Mesenchymal stem cell (in vitro differentiated cells and primary cell): Measurements from ENCODE around the gene RAE1.
A peak's percentile ranks its signal among the peaks of the same experiment; 100 is the strongest.

Experiments used
- DNase-seq: peaks from one replicate; pipeline ENCODE4 v3.0.0-alpha.2; 2013
- H2AFZ ChIP-seq: one replicate; pipeline ENCODE4 v1.6.1; 2013; ENCODE audit warnings: low read depth, mild to moderate bottlenecking, control low read depth, inconsistent platforms, low read length, moderate library complexity
- H2AK5ac ChIP-seq: 2 replicates; pipeline ENCODE4 v1.6.1; 2013; ENCODE audit warnings: low read length, moderate library complexity, mild to moderate bottlenecking, inconsistent platforms; ENCODE audit not compliant: severe bottlenecking
- H2BK120ac ChIP-seq: one replicate; pipeline ENCODE4 v1.6.1; 2013; ENCODE audit warnings: low read depth, mild to moderate bottlenecking, inconsistent platforms, low read length, moderate library complexity
- H2BK12ac ChIP-seq, 2 experiments: one replicate each; pipeline ENCODE4 v1.6.1; 2013; ENCODE audit warnings: inconsistent platforms in 2 of 2, low read length in 2 of 2, mild to moderate bottlenecking in 2 of 2, moderate library complexity in 2 of 2, control low read depth in 1 of 2
- H2BK15ac ChIP-seq: one replicate; pipeline ENCODE4 v1.6.1; 2013; ENCODE audit warnings: mild to moderate bottlenecking, low read depth, inconsistent platforms; ENCODE audit not compliant: poor library complexity, severe bottlenecking
- H2BK5ac ChIP-seq: 2 replicates; pipeline ENCODE4 v1.6.1; 2013; ENCODE audit warnings: low read depth, mild to moderate bottlenecking, low read length, control low read depth, inconsistent platforms; ENCODE audit not compliant: poor library complexity, severe bottlenecking
- H3K14ac ChIP-seq, 2 experiments: one replicate each; pipeline ENCODE4 v1.6.1; 2013; ENCODE audit warnings: inconsistent platforms in 2 of 2, low read length in 2 of 2, control low read depth in 1 of 2, mild to moderate bottlenecking in 1 of 2, moderate library complexity in 1 of 2
- H3K18ac ChIP-seq, 2 experiments: one replicate each; pipeline ENCODE4 v1.6.1; 2013; ENCODE audit warnings: inconsistent platforms in 2 of 2, low read length in 2 of 2, control low read depth in 1 of 2, low read depth in 1 of 2, mild to moderate bottlenecking in 1 of 2
- H3K23ac ChIP-seq, 2 experiments: one replicate each; pipeline ENCODE4 v1.6.1; 2013; ENCODE audit warnings: inconsistent platforms in 2 of 2, low read length in 2 of 2, mild to moderate bottlenecking in 2 of 2, moderate library complexity in 2 of 2, control low read depth in 1 of 2
- H3K27ac ChIP-seq: 2 replicates; pipeline ENCODE4 v1.5.1; 2013; ENCODE audit warnings: mild to moderate bottlenecking, moderate library complexity, low read length, control low read depth, inconsistent platforms; ENCODE audit not compliant: poor library complexity, severe bottlenecking
- H3K27me3 ChIP-seq, 2 experiments: 2 replicates each; pipeline versions ENCODE4 v1.6.1 to v1.7.0; 2013; ENCODE audit warnings: low read length in 2 of 2, mild to moderate bottlenecking in 2 of 2, moderate library complexity in 2 of 2, control low read depth in 1 of 2, inconsistent platforms in 1 of 2; ENCODE audit not compliant: control insufficient read depth in 1 of 2, insufficient read depth in 1 of 2
- H3K36me3 ChIP-seq, 2 experiments: 2 replicates each; pipeline versions ENCODE4 v1.6.1 to v1.7.0; 2013; ENCODE audit warnings: low read length in 2 of 2, control low read depth in 1 of 2, inconsistent platforms in 1 of 2, low read depth in 1 of 2, mild to moderate bottlenecking in 1 of 2; ENCODE audit not compliant: insufficient read depth in 2 of 2, control insufficient read depth in 1 of 2
- H3K4ac ChIP-seq, 2 experiments: one replicate each; pipeline ENCODE4 v1.6.1; 2013; ENCODE audit warnings: inconsistent platforms in 2 of 2, low read length in 2 of 2, mild to moderate bottlenecking in 2 of 2, moderate library complexity in 2 of 2, control low read depth in 1 of 2, low read depth in 1 of 2
- H3K4me1 ChIP-seq: 2 replicates; pipeline ENCODE4 v1.6.1; 2013; ENCODE audit warnings: low read depth, low read length, control low read depth; ENCODE audit not compliant: control insufficient read depth, insufficient read depth
- H3K4me2 ChIP-seq: 2 replicates; pipeline ENCODE4 v1.6.1; 2013; ENCODE audit warnings: low read length, mild to moderate bottlenecking, inconsistent platforms; ENCODE audit not compliant: poor library complexity, severe bottlenecking
- H3K4me3 ChIP-seq, 2 experiments: 2 replicates each; pipeline versions ENCODE4 v1.5.1 to v1.7.0; 2013; ENCODE audit warnings: low read length in 2 of 2, mild to moderate bottlenecking in 2 of 2, control low read depth in 1 of 2, low read depth in 1 of 2; ENCODE audit not compliant: insufficient read depth in 1 of 2
- H3K79me1 ChIP-seq: replicated peaks from 2 replicates; pipeline ENCODE4 v1.6.1; 2013; ENCODE audit warnings: mild to moderate bottlenecking, control low read depth, low read length, inconsistent platforms; ENCODE audit not compliant: poor library complexity, severe bottlenecking
- H3K9ac ChIP-seq: 2 replicates; pipeline ENCODE4 v1.7.0; 2013; ENCODE audit warnings: mild to moderate bottlenecking, low read length, moderate library complexity
- H3K9me3 ChIP-seq: 2 replicates; pipeline ENCODE4 v1.7.0; 2013; ENCODE audit warnings: mild to moderate bottlenecking, low read length; ENCODE audit not compliant: control insufficient read depth
- H4K8ac ChIP-seq: one replicate; pipeline ENCODE4 v1.6.1; 2013; ENCODE audit warnings: inconsistent platforms, mild to moderate bottlenecking, low read length, moderate library complexity
- H4K91ac ChIP-seq: one replicate; pipeline ENCODE4 v1.6.1; 2013; ENCODE audit warnings: mild to moderate bottlenecking, low read length, inconsistent platforms
- WGBS: methylation state at CpG from one replicate; pipeline ENCODE4 v1.1.7; 2013; ENCODE audit warnings: mixed read lengths; 5-methylcytosine and 5-hydroxymethylcytosine counted together

Gene RAE1

DNA sequence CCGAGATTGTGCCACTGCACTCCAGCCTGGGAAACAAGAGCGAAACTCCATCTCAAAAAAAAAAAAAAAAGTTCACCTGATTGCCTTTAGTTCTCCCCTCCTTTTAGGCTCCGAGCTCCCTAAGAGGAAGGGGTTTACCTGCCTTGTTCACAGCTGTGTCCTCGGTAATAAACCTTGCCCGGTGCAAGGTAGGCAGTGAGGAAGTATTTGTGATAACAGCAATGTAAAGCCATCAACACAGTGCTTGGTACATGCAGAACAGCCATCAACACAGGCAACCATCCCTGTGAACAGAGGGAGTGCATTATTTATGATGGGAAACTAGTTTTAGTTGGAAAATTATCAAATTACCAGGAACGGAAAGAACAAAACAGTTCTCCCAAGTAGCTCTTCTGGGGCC, 23.2 kb upstream of the RAE1 start:
- 92% methylated on average over 5 of the region's 6 CpGs for WGBS

DNA sequence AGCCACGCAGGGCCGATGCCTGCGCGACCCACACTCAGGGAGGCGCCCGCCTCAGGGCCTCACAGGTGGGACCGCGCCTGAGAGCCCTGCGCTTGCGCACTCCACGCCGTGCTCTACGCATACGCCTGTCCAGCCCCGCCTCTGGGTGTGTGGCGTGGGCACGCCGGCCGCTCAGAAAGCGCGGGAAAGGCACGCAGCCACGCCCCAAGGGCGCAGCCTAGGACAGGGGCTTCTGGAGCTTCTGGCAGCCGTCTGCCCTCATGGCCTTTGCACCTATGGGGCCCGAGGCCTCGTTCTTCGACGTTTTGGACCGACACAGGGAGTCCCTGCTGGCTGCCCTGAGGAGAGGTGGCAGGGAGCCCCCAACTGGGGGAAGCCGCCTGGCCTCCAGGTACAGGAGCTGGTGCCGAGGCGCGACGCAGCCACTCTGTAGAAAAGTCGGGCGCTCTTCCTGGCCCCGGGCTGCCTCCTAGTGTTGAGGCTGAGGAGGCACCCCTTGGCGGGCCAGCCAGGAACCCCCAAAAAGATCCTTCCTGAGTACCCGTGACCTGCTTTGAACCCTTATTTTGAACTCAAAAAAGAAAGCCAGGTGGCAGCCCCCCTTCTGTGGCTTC, 21.3 kb upstream of the RAE1 start, which contains the start of gene SPO11:
Gene SPO11 (plus strand): TSS at position 196 of the 614 bp plus-strand sequence. CDS start 65 bp downstream, at position 261.
- Histone ChIP-seq H3K79me1 (no peaks in the 10 kb centered on the region), H3K4me3 (no peak within 1 kb of the TSS), H3K4me2 (no peak within 1 kb of the TSS), H3K9ac (peak within 1 kb of the TSS; percentile 66), H3K27me3 (peaks cover 22 to 39% of the 10 kb centered on the region in 2 experiments), H2BK12ac (no peak within 1 kb of the TSS), H2AFZ (no peak within 1 kb of the TSS), H3K4ac (no peak within 1 kb of the TSS), H3K18ac (no peak within 1 kb of the TSS), H2BK5ac (no peak within 1 kb of the TSS), H3K36me3 (no peaks in the 10 kb centered on the region), H3K23ac (no peak within 1 kb of the TSS), H3K14ac (peak within 1 kb of the TSS in 1 of 2 experiments; percentile 88), H2AK5ac (no peak within 1 kb of the TSS), H2BK120ac (no peak within 1 kb of the TSS), H2BK15ac (no peak within 1 kb of the TSS), H3K27ac (no peak within 1 kb of the TSS), H3K9me3 (no peaks in the 10 kb centered on the region), H4K91ac (no peak within 1 kb of the TSS), H4K8ac (no peak within 1 kb of the TSS), H3K4me1 (peaks cover 1% of the 10 kb centered on the region)
- 71% methylated on average over 40 of the region's 40 CpGs for WGBS
- no peak for DNase-seq

More for the DNA sequence above, 23.2 kb upstream of the RAE1 start:
- no peak overlapping the region for H3K4ac ChIP-seq
- H3K4me2 ChIP-seq, result no peak overlapping the region
- H3K9ac ChIP-seq, result no peak overlapping the region
- no peak overlapping the region for H2BK12ac ChIP-seq
- peaks cover 5% of the 10 kb centered on the region for H3K4me1 ChIP-seq
- no peak overlapping the region for H2BK5ac ChIP-seq
- peaks cover 29 to 45% of the 10 kb centered on the region in 2 experiments for H3K27me3 ChIP-seq
- H3K23ac ChIP-seq, result no peak overlapping the region
- no peak overlapping the region for H2AK5ac ChIP-seq
- no peak overlapping the region for H2BK120ac ChIP-seq
- no peak for DNase-seq
- H4K8ac ChIP-seq, result no peak overlapping the region
- no peak overlapping the region for H2AFZ ChIP-seq
- no peak overlapping the region for H3K18ac ChIP-seq
- no peaks in the 10 kb centered on the region for H3K79me1 ChIP-seq
- no peak overlapping the region for H2BK15ac ChIP-seq
- no peak overlapping the region for H3K27ac ChIP-seq
- H3K9me3 ChIP-seq, result no peaks in the 10 kb centered on the region
- no peak overlapping the region for H3K4me3 ChIP-seq
- no peak overlapping the region for H4K91ac ChIP-seq
- no peaks in the 10 kb centered on the region for H3K36me3 ChIP-seq
- no peak overlapping the region for H3K14ac ChIP-seq

DNA sequence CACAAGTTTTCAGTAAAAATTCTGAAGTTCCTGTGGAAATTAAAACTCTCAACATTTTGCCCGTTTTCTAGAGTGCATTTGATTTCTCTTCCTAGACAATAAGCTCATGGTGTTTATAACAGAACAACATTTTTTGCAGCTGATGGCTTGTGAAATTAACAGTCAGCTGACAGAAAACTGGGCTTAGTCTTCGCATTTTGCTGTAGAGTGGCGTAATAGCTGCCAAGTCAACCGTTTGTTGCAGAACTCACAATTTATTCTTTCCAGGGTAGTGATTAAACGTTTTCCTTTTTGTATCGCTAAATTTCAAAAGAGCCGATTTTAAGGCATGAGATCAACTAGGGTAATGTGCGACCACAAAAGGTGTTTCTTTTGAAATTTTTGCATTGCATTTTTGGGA, 20.1 kb upstream of the RAE1 start:
- no peak overlapping the region for H4K91ac ChIP-seq
- no peak overlapping the region for H3K4me3 ChIP-seq
- H2BK12ac ChIP-seq, result no peak overlapping the region
- H2AFZ ChIP-seq, result no peak overlapping the region
- H3K14ac ChIP-seq, result no peak overlapping the region
- peaks cover 1% of the 10 kb centered on the region for H3K4me1 ChIP-seq
- peaks cover 18 to 32% of the 10 kb centered on the region in 2 experiments for H3K27me3 ChIP-seq
- no peak overlapping the region for H3K23ac ChIP-seq
- DNase-seq, result no peak
- no peak overlapping the region for H3K4me2 ChIP-seq
- 83% methylated on average over 7 of the region's 8 CpGs for WGBS
- H3K9ac ChIP-seq, result peak overlapping the region; percentile 66
- no peak overlapping the region for H3K27ac ChIP-seq
- no peak overlapping the region for H3K4ac ChIP-seq
- H3K18ac ChIP-seq, result no peak overlapping the region
- H2AK5ac ChIP-seq, result no peak overlapping the region
- H2BK120ac ChIP-seq, result no peak overlapping the region
- H3K79me1 ChIP-seq, result no peaks in the 10 kb centered on the region
- no peaks in the 10 kb centered on the region for H3K9me3 ChIP-seq
- no peak overlapping the region for H2BK5ac ChIP-seq
- no peak overlapping the region for H4K8ac ChIP-seq
- H3K36me3 ChIP-seq, result no peaks in the 10 kb centered on the region
- H2BK15ac ChIP-seq, result no peak overlapping the region

DNA sequence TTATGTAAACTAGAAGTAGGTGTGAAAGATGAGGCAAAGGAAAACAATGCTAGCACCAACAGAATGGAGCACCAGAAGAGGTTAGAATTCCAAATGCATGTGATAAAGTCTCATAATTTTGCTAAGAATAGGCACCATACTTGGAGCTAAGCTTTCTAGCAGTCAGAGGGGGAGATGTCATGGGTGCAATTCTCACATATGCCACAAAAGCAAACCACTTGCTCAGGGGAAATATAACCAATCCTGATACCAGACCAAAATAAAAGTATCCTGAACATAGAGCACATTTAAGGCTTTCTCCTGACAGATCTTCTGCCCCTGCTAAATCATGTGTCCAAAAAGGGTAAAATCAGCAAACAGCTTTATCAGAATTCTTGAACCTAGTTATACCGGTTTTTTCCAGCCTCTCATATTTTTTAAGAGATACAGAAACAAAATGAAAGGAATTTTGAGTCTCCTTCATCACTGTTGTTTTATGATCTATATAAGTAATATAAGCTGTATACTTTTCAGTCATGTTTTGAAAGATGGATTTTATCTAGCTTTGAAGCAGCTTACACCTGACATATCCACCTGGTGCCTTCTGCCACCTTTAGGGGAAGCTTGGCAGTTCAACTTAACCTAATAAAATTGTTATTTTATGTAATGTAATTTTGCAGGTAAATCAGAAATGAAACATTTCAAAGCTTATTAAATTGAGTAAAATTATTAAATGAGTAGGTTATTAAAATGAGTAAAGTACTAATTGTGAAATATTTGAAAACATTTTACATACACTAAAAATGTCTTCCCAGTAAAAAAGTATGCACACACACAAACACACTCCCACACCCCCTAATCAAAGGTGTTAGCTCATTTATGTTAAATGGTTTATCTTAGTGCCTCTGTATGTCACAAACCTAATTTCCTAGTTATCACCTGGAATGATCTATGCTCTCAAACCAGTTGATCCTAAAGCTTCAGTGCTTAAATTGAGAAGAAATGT, 18.7 kb upstream of the RAE1 start:
- Histone ChIP-seq H2BK15ac (no peak overlapping the region), H3K36me3 (no peaks in the 10 kb centered on the region), H3K9ac (no peak overlapping the region), H3K23ac (no peak overlapping the region), H2AFZ (no peak overlapping the region), H3K4me1 (peaks cover 1% of the 10 kb centered on the region), H3K9me3 (no peaks in the 10 kb centered on the region), H3K4me3 (no peak overlapping the region), H3K14ac (no peak overlapping the region), H3K4ac (no peak overlapping the region), H3K27ac (no peak overlapping the region), H3K4me2 (no peak overlapping the region), H3K27me3 (peaks cover 16 to 19% of the 10 kb centered on the region in 2 experiments), H2BK120ac (no peak overlapping the region), H3K79me1 (no peaks in the 10 kb centered on the region), H3K18ac (no peak overlapping the region), H4K91ac (no peak overlapping the region), H4K8ac (no peak overlapping the region), H2BK12ac (no peak overlapping the region), H2BK5ac (no peak overlapping the region), H2AK5ac (no peak overlapping the region)
- DNase-seq, result no peak
- no CpG with 5 or more reads among the region's 1 CpG for WGBS
